ENCODE measurements around the gene TEKT5.

Gene TEKT5

DNA sequence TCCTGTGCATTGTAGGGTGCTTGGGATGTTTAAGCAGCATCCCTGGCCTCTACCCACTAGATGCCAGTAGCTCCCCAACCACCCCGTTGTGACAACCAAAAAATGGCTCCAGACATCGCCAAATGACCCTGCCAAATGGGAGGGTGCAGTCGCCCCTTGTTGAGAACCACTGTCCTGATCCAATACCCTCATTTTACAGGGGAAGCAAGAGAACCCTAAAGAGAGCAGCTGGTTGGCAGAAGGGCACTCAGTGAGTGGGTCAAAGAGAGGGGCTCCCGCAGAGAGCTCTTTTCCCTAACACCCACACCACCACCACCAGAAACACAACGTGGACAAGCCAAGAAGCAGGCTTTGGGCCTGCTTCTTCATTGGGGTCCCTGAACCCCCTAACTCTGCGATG, 18.4 kb downstream of the TEKT5 start:
- WGBS (ENCODE audit: extremely low coverage, insufficient coverage, low lambda C conversion rate), result no CpG with 5 or more reads among the region's 6 CpGs

DNA sequence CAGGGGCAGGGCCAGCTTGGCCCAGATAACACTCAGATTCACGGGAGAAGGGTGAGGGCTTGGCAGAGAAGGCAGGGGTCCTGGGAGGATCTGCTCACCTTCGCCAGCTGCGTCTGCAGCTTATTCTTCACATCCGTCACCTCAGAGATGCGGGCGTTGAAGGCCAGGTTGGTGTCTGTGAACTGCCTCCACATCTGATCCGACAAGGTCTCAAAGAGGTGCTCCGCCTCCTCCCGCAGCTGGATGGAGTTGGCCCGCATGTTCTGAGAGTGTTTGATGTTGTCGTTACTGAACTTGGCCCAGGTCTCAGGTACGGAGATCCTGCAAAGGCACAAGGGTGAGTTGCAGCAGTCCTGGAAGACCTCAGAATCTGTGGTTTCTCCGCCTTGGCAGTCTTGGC, 18.9 kb downstream of the TEKT5 start:
- no peak for DNase-seq
- Histone ChIP-seq H3K27ac (ENCODE audit: low read depth, low read length) (no peak overlapping the region), H2BK120ac (ENCODE audit: low read depth, low read length) (no peak overlapping the region), H3K79me2 (ENCODE audit: control insufficient read depth, insufficient read depth, low read length) (no peaks in the 10 kb centered on the region), H2AK5ac (ENCODE audit: low read length) (no peak overlapping the region), H2BK5ac (ENCODE audit: low read length) (no peak overlapping the region), H3K18ac (ENCODE audit: low read length) (no peak overlapping the region), H3K4me2 (ENCODE audit: low read length) (no peak overlapping the region), H3K56ac (ENCODE audit: low read length) (no peak overlapping the region), H4K8ac (ENCODE audit: low read depth, low read length) (no peak overlapping the region), H2BK15ac (replicated peaks; ENCODE audit: low read depth) (no peak overlapping the region), H3K27me3 (ENCODE audit: insufficient read depth, low read length, poor library complexity) (no peaks in the 10 kb centered on the region), H4K5ac (ENCODE audit: low read length) (no peak overlapping the region), H3K4ac (ENCODE audit: low read depth, low read length) (no peak overlapping the region), H3K23ac (ENCODE audit: low read length) (no peak overlapping the region), H3K4me3 (ENCODE audit: low read length) (no peak overlapping the region), H3K4me1 (ENCODE audit: control insufficient read depth, low read depth, low read length) (peaks cover 4% of the 10 kb centered on the region), H3K79me1 (ENCODE audit: low read length) (no peaks in the 10 kb centered on the region), H3K36me3 (ENCODE audit: control insufficient read depth, insufficient read depth, low read length) (no peaks in the 10 kb centered on the region), H3K9ac (ENCODE audit: low read length) (no peak overlapping the region)
- WGBS (ENCODE audit: extremely low coverage, insufficient coverage, low lambda C conversion rate), result no CpG with 5 or more reads among the region's 13 CpGs

More for the DNA sequence above, 18.4 kb downstream of the TEKT5 start:
- H3K9ac ChIP-seq (ENCODE audit: low read length), result no peak overlapping the region
- H3K4me3 ChIP-seq (ENCODE audit: low read length), result no peak overlapping the region
- no peak overlapping the region for H2BK120ac ChIP-seq (ENCODE audit: low read depth, low read length)
- H3K27me3 ChIP-seq (ENCODE audit: insufficient read depth, low read length, poor library complexity), result no peaks in the 10 kb centered on the region
- H3K27ac ChIP-seq (ENCODE audit: low read depth, low read length), result no peak overlapping the region
- no peak overlapping the region for H3K23ac ChIP-seq (ENCODE audit: low read length)
- no peak overlapping the region for H4K5ac ChIP-seq (ENCODE audit: low read length)
- H3K79me1 ChIP-seq (ENCODE audit: low read length), result no peaks in the 10 kb centered on the region
- no peak overlapping the region for H2BK5ac ChIP-seq (ENCODE audit: low read length)
- no peak overlapping the region for H2AK5ac ChIP-seq (ENCODE audit: low read length)
- no peak overlapping the region for H3K4ac ChIP-seq (ENCODE audit: low read depth, low read length)
- H3K4me2 ChIP-seq (ENCODE audit: low read length), result no peak overlapping the region
- no peak for DNase-seq
- no peak overlapping the region for H2BK15ac ChIP-seq (replicated peaks; ENCODE audit: low read depth)
- H3K79me2 ChIP-seq (ENCODE audit: control insufficient read depth, insufficient read depth, low read length), result no peaks in the 10 kb centered on the region
- no peak overlapping the region for H3K18ac ChIP-seq (ENCODE audit: low read length)
- no peaks in the 10 kb centered on the region for H3K36me3 ChIP-seq (ENCODE audit: control insufficient read depth, insufficient read depth, low read length)
- peaks cover 4% of the 10 kb centered on the region for H3K4me1 ChIP-seq (ENCODE audit: control insufficient read depth, low read depth, low read length)
- H3K56ac ChIP-seq (ENCODE audit: low read length), result no peak overlapping the region
- no peak overlapping the region for H4K8ac ChIP-seq (ENCODE audit: low read depth, low read length)

DNA sequence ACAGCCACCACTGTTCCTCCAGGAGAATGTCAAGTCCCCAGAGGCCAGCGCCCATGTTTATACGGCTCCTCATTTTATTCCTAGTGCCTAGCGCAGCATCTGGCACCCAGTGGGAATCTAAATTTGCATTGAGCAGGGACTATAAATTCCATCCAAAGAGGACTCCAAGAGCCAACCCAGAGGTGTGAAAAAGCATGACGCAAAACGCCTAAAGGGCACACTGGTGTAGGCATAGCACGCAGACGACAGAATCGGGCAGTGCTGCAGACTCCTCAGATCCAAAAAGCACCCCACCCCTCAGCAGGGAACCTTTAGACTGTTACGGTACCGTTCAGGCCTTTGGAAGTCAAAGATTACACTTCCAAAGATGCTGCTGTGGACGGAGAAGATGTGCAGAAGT, 19.5 kb downstream of the TEKT5 start:
- Histone ChIP-seq H4K8ac (ENCODE audit: low read depth, low read length) (no peak overlapping the region), H3K56ac (ENCODE audit: low read length) (no peak overlapping the region), H2BK120ac (ENCODE audit: low read depth, low read length) (no peak overlapping the region), H3K27ac (ENCODE audit: low read depth, low read length) (no peak overlapping the region), H2BK15ac (replicated peaks; ENCODE audit: low read depth) (no peak overlapping the region), H4K5ac (ENCODE audit: low read length) (no peak overlapping the region), H3K4ac (ENCODE audit: low read depth, low read length) (no peak overlapping the region), H3K9ac (ENCODE audit: low read length) (no peak overlapping the region), H3K79me1 (ENCODE audit: low read length) (no peaks in the 10 kb centered on the region), H2BK5ac (ENCODE audit: low read length) (no peak overlapping the region), H3K18ac (ENCODE audit: low read length) (no peak overlapping the region), H3K4me2 (ENCODE audit: low read length) (no peak overlapping the region), H2AK5ac (ENCODE audit: low read length) (no peak overlapping the region), H3K4me3 (ENCODE audit: low read length) (no peak overlapping the region), H3K23ac (ENCODE audit: low read length) (no peak overlapping the region), H3K27me3 (ENCODE audit: insufficient read depth, low read length, poor library complexity) (no peaks in the 10 kb centered on the region), H3K36me3 (ENCODE audit: control insufficient read depth, insufficient read depth, low read length) (no peaks in the 10 kb centered on the region), H3K79me2 (ENCODE audit: control insufficient read depth, insufficient read depth, low read length) (no peaks in the 10 kb centered on the region), H3K4me1 (ENCODE audit: control insufficient read depth, low read depth, low read length) (peaks cover 4% of the 10 kb centered on the region)
- WGBS (ENCODE audit: extremely low coverage, insufficient coverage, low lambda C conversion rate), result no CpG with 5 or more reads among the region's 11 CpGs
- peak; percentile 16 for DNase-seq

DNA sequence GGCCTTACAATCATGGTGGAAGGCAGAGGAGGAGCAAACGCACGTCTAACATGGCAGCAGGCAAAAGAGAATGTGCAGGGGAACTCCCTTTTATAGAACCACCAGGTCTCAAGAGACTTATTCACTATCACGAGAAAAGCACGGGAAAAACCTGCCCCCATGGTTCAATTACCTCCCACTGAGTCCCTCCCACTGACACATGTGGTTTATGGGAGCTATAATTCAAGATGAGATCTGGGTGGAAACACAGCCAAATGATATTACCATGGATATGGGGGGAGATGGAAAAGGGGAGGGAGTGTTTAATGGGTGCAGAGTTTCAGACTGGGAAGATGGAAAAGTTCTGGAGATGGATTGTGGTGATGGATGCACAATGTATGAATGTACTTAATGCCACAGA, 23.0 kb downstream of the TEKT5 start:
- no peak overlapping the region for H3K56ac ChIP-seq (ENCODE audit: low read length)

DNA sequence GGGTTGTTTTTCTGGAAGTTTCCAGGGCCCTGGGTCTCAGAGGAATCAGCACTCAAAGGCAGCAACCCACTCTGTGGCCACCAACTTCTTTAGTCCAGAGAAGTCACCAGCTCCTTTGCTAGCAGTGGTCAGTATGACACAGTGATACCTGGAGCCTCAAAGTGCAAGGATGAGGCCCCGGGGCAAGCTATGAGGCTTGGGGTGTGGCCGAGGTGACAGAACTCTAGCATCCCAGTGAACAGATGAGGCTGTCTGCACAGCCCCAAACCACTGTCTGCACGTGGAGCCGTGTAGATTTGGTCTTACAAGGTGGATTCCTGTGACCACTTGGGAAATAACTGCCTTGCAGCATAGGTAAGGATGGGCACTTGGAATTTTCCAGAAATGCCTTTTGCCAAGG, 24.9 kb downstream of the TEKT5 start:
- Histone ChIP-seq H3K79me1 (ENCODE audit: low read length) (no peaks in the 10 kb centered on the region), H3K27ac (ENCODE audit: low read depth, low read length) (no peak overlapping the region), H2AK5ac (ENCODE audit: low read length) (no peak overlapping the region), H3K9ac (ENCODE audit: low read length) (no peak overlapping the region), H2BK15ac (replicated peaks; ENCODE audit: low read depth) (no peak overlapping the region), H4K5ac (ENCODE audit: low read length) (no peak overlapping the region), H3K36me3 (ENCODE audit: control insufficient read depth, insufficient read depth, low read length) (no peaks in the 10 kb centered on the region), H3K4me3 (ENCODE audit: low read length) (no peak overlapping the region), H3K56ac (ENCODE audit: low read length) (no peak overlapping the region), H4K8ac (ENCODE audit: low read depth, low read length) (no peak overlapping the region), H3K4me1 (ENCODE audit: control insufficient read depth, low read depth, low read length) (no peaks in the 10 kb centered on the region), H3K79me2 (ENCODE audit: control insufficient read depth, insufficient read depth, low read length) (no peaks in the 10 kb centered on the region), H2BK5ac (ENCODE audit: low read length) (no peak overlapping the region), H3K18ac (ENCODE audit: low read length) (no peak overlapping the region), H3K4me2 (ENCODE audit: low read length) (no peak overlapping the region), H3K4ac (ENCODE audit: low read depth, low read length) (no peak overlapping the region), H2BK120ac (ENCODE audit: low read depth, low read length) (no peak overlapping the region), H3K23ac (ENCODE audit: low read length) (no peak overlapping the region), H3K27me3 (ENCODE audit: insufficient read depth, low read length, poor library complexity) (no peaks in the 10 kb centered on the region)
- no CpG with 5 or more reads among the region's 4 CpGs for WGBS (ENCODE audit: extremely low coverage, insufficient coverage, low lambda C conversion rate)
- no peak for DNase-seq

More for the DNA sequence above, 23.0 kb downstream of the TEKT5 start:
- no peaks in the 10 kb centered on the region for H3K27me3 ChIP-seq (ENCODE audit: insufficient read depth, low read length, poor library complexity)
- no peak for DNase-seq
- H3K4me1 ChIP-seq (ENCODE audit: control insufficient read depth, low read depth, low read length), result no peaks in the 10 kb centered on the region
- no peak overlapping the region for H3K27ac ChIP-seq (ENCODE audit: low read depth, low read length)
- no peak overlapping the region for H2AK5ac ChIP-seq (ENCODE audit: low read length)
- no peak overlapping the region for H4K5ac ChIP-seq (ENCODE audit: low read length)
- H3K23ac ChIP-seq (ENCODE audit: low read length), result no peak overlapping the region
- no peak overlapping the region for H3K4me2 ChIP-seq (ENCODE audit: low read length)
- no peaks in the 10 kb centered on the region for H3K79me2 ChIP-seq (ENCODE audit: control insufficient read depth, insufficient read depth, low read length)
- no peak overlapping the region for H4K8ac ChIP-seq (ENCODE audit: low read depth, low read length)
- H3K4me3 ChIP-seq (ENCODE audit: low read length), result no peak overlapping the region
- H2BK15ac ChIP-seq (replicated peaks; ENCODE audit: low read depth), result no peak overlapping the region
- no peak overlapping the region for H3K9ac ChIP-seq (ENCODE audit: low read length)
- no peaks in the 10 kb centered on the region for H3K36me3 ChIP-seq (ENCODE audit: control insufficient read depth, insufficient read depth, low read length)
- no peak overlapping the region for H3K18ac ChIP-seq (ENCODE audit: low read length)
- no peak overlapping the region for H2BK120ac ChIP-seq (ENCODE audit: low read depth, low read length)
- H3K4ac ChIP-seq (ENCODE audit: low read depth, low read length), result no peak overlapping the region
- WGBS (ENCODE audit: extremely low coverage, insufficient coverage, low lambda C conversion rate), result no CpG with 5 or more reads among the region's 4 CpGs
- H2BK5ac ChIP-seq (ENCODE audit: low read length), result no peak overlapping the region
- H3K79me1 ChIP-seq (ENCODE audit: low read length), result no peaks in the 10 kb centered on the region

DNA sequence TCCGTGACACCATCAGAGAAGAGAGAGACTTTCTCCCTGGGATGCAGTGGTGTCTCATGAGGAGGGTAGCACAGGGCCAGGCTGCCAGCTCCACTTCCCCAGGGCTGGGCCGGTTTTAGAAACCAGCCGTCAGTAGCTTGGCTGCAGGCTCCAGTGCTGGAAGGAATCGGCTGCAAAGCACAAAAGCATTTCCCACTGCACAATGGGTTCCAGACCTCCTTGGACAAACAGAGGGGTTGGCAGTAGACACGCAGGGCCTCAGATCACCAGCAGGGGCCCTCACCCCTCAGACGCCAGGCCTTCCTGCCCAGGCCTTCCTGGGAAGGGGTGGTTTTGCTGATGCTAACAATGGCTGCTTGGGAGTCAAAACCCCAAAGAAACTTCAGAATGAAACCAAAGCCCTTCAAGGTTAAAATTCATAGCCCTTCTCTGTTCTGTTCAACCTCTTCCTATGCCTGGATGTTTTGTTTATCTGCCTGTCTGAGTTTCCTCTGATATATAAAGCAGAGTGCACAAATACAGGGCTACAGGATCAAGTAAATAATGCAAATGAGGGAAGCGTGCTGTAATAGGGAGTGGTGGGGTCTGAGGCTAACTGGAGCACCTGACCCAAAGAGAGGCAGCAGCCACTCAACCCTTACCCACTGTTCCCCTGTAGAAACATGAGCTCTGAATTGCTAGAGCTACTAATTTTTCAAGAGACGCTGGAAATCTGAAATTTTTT, 26.2 kb downstream of the TEKT5 start:
- DNase-seq, result peak; percentile 62
- H3K4me1 ChIP-seq (ENCODE audit: control insufficient read depth, low read depth, low read length), result no peaks in the 10 kb centered on the region
- H3K79me2 ChIP-seq (ENCODE audit: control insufficient read depth, insufficient read depth, low read length), result no peaks in the 10 kb centered on the region
- no peak overlapping the region for H3K56ac ChIP-seq (ENCODE audit: low read length)
- H3K27ac ChIP-seq (ENCODE audit: low read depth, low read length), result no peak overlapping the region
- no peak overlapping the region for H4K5ac ChIP-seq (ENCODE audit: low read length)
- H3K79me1 ChIP-seq (ENCODE audit: low read length), result no peaks in the 10 kb centered on the region
- no peak overlapping the region for H3K18ac ChIP-seq (ENCODE audit: low read length)
- no CpG with 5 or more reads among the region's 8 CpGs for WGBS (ENCODE audit: extremely low coverage, insufficient coverage, low lambda C conversion rate)
- H2BK15ac ChIP-seq (replicated peaks; ENCODE audit: low read depth), result no peak overlapping the region
- no peak overlapping the region for H2BK120ac ChIP-seq (ENCODE audit: low read depth, low read length)
- no peak overlapping the region for H3K4me3 ChIP-seq (ENCODE audit: low read length)
- H2BK5ac ChIP-seq (ENCODE audit: low read length), result no peak overlapping the region
- H3K4me2 ChIP-seq (ENCODE audit: low read length), result no peak overlapping the region
- H2AK5ac ChIP-seq (ENCODE audit: low read length), result no peak overlapping the region
- H3K9ac ChIP-seq (ENCODE audit: low read length), result no peak overlapping the region
- H3K27me3 ChIP-seq (ENCODE audit: insufficient read depth, low read length, poor library complexity), result no peaks in the 10 kb centered on the region
- no peak overlapping the region for H4K8ac ChIP-seq (ENCODE audit: low read depth, low read length)
- no peak overlapping the region for H3K23ac ChIP-seq (ENCODE audit: low read length)
- H3K4ac ChIP-seq (ENCODE audit: low read depth, low read length), result no peak overlapping the region
- H3K36me3 ChIP-seq (ENCODE audit: control insufficient read depth, insufficient read depth, low read length), result no peaks in the 10 kb centered on the region
